NCI-H2196 treated with DMSO at 0.1 percent for 48 hours (cell line): ENCODE data around the gene HECTD4.
"Not testable (repeated sequence)": the region's sequence is repeated elsewhere in the genome, so short reads cannot be mapped to it uniquely, and the experiment has no call there.

Source experiments
- DNase-seq: peaks from one replicate; lab custom pipeline; 2025; ENCODE audit not compliant: unreplicated experiment; lab: John Stamatoyannopoulos, UW

The HECTD4 gene

GRCh38 chr12:112130441-112130998, 251.7 kb downstream of the HECTD4 start:
- DNase-seq: no peak

GRCh38 chr12:112126911-112127310, 255.3 kb downstream of the HECTD4 start:
- DNase-seq: no peak

- DNase-seq: no peak
Observed at GRCh38 chr12:112126000-112126438, 256.2 kb downstream of the HECTD4 start.

- peak; percentile 93 for DNase-seq
Observed at GRCh38 chr12:112125250-112125999, 256.8 kb downstream of the HECTD4 start, which contains the start of gene TRAFD1. Gene TRAFD1, plus strand, starts transcription at chr12:112125560. Its CDS starts 4,963 bp downstream, at chr12:112130523.

- DNase-seq: no peak
Observed at GRCh38 chr12:112124918-112125249, 257.3 kb downstream of the HECTD4 start.

- no peak for DNase-seq
Observed at GRCh38 chr12:112122823-112123690, 259.2 kb downstream of the HECTD4 start.

GRCh38 chr12:112121780-112122565, 260.3 kb downstream of the HECTD4 start:
- peak; percentile 40 for DNase-seq

- DNase-seq: no peak
Observed at GRCh38 chr12:112117685-112118084, 264.5 kb downstream of the HECTD4 start.

- DNase-seq: no peak
Observed at GRCh38 chr12:112116232-112117060, 265.8 kb downstream of the HECTD4 start.

- DNase-seq: no peak
Observed at GRCh38 chr12:112115259-112116045, 266.8 kb downstream of the HECTD4 start.

GRCh38 chr12:112112409-112113133, 269.7 kb downstream of the HECTD4 start:
- peak; percentile 38 for DNase-seq

GRCh38 chr12:112111931-112112330, 270.3 kb downstream of the HECTD4 start:
- DNase-seq: no peak

GRCh38 chr12:112110787-112111662, 271.2 kb downstream of the HECTD4 start:
- DNase-seq: not testable (repeated sequence)
